GM19035 (cell line): Measurements from ENCODE around the gene SNAPIN.

Source experiments
- ATAC-seq: cut with Tn5 transposase; IDR thresholded peaks from one replicate; pipeline ENCODE4 v1.9.1; 2021; ENCODE audit not compliant: unreplicated experiment

SNAPIN gene

GRCh38 chr1:153705484-153705883, 47.0 kb downstream of the SNAPIN start:
- no peak for ATAC-seq

- ATAC-seq = no peak
These were observed 52.5 kb downstream of the SNAPIN start for GRCh38 chr1:153711026-153711425.
